Peyer's patch (tissue), 4 donors: ENCODE measurements around the gene ZKSCAN3.

ENCODE experiments used
- POLR2A ChIP-seq, 2 donors: fragments of 450-650 bp; IDR thresholded peaks; one replicate each; pipeline ENCODE4 v1.5.1; 2017; ENCODE audit warnings: antibody characterized with exemption in 2 of 2, mild to moderate bottlenecking in 2 of 2, moderate library complexity in 2 of 2
- TF ChIP-seq, protein P1 (sequence below), 6 experiments: fragments of 450-650 bp in 4 of 6; fragments of 200-600 bp in 2 of 6; sonication (generic) in 1 of 6; IDR thresholded peaks; one replicate each; pipeline ENCODE4 v1.5.1; 2017 to 2019; ENCODE audit warnings: antibody characterized with exemption in 6 of 6, mild to moderate bottlenecking in 3 of 6, moderate library complexity in 1 of 6

DNA sequence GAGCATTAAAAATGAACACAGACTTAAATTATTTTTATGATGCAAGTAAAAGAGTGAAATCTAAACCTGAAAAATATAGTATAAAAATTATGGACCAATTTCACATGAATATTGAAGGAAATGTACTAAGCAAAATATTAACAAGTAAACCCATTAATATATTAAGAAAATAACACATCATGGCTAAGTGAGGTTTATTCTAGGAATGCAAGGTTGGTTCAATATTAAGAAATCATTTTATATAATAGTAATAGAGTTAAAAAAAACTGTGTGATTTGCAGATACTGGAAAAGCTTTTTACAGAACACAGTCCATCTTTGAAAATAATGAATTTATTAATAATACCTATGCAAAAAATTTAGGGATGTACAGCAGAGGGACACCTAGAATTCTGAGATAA, 28.9 kb downstream of the ZKSCAN3 start:
- TF ChIP-seq, protein P1, sequence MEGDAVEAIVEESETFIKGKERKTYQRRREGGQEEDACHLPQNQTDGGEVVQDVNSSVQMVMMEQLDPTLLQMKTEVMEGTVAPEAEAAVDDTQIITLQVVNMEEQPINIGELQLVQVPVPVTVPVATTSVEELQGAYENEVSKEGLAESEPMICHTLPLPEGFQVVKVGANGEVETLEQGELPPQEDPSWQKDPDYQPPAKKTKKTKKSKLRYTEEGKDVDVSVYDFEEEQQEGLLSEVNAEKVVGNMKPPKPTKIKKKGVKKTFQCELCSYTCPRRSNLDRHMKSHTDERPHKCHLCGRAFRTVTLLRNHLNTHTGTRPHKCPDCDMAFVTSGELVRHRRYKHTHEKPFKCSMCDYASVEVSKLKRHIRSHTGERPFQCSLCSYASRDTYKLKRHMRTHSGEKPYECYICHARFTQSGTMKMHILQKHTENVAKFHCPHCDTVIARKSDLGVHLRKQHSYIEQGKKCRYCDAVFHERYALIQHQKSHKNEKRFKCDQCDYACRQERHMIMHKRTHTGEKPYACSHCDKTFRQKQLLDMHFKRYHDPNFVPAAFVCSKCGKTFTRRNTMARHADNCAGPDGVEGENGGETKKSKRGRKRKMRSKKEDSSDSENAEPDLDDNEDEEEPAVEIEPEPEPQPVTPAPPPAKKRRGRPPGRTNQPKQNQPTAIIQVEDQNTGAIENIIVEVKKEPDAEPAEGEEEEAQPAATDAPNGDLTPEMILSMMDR (IDR thresholded peaks at IDR 0.05) = no peak
- no peak for TF ChIP-seq POLR2A (IDR thresholded peaks at IDR 0.05)
